Esophagus squamous epithelium (tissue), 5 donors: Measurements from ENCODE around the gene DAAM1. TPM values are rescaled to one million over a fixed set of nuclear protein-coding genes. Genes with fewer than 3 reads are reported as not detected.

Experiments used
- DNase-seq: peaks from one replicate; lab custom pipeline; 2025; lab: John Stamatoyannopoulos, UW
- H3K27ac ChIP-seq, 4 donors: fragments of 200-600 bp; sonication (generic); one replicate each; pipeline ENCODE4 v1.5.1; 2016 to 2019; ENCODE audit warnings: mild to moderate bottlenecking in 1 of 4
- H3K27me3 ChIP-seq, 4 donors: fragments of 200-600 bp; sonication (generic); 1 replicate in 3 of 4; 2 replicates in 1 of 4; pipeline versions ENCODE4 v1.5.1 to v1.6.0; 2017 to 2021; ENCODE audit warnings: antibody characterized with exemption in 1 of 4
- H3K36me3 ChIP-seq, 3 donors: fragments of 200-600 bp; sonication (generic); one replicate each; pipeline ENCODE4 v1.5.1; 2016 to 2019
- H3K4me1 ChIP-seq, 3 donors: fragments of 200-600 bp; sonication (generic); one replicate each; pipeline ENCODE4 v1.5.1; 2017 to 2019
- H3K4me3 ChIP-seq, 4 donors: fragments of 200-600 bp; sonication (generic); 1 replicate in 3 of 4; 2 replicates in 1 of 4; pipeline ENCODE4 v1.5.1; 2016 to 2019; ENCODE audit warnings: mild to moderate bottlenecking in 2 of 4, moderate library complexity in 1 of 4
- H3K9me3 ChIP-seq, 3 donors: fragments of 200-600 bp; sonication (generic); one replicate each; pipeline ENCODE4 v1.5.1; 2016 to 2019
- CTCF ChIP-seq, 6 experiments: fragments of 450-650 bp in 4 of 6; fragments of 200-600 bp in 2 of 6; sonication (generic) in 2 of 6; IDR thresholded peaks; one replicate each; pipeline ENCODE4 v1.5.1; 2016 to 2019; ENCODE audit warnings: antibody characterized with exemption in 6 of 6, mild to moderate bottlenecking in 4 of 6, moderate library complexity in 4 of 6
- POLR2A ChIP-seq, 4 donors: fragments of 450-650 bp; IDR thresholded peaks; one replicate each; pipeline ENCODE4 v1.6.1; 2017; ENCODE audit warnings: antibody characterized with exemption in 4 of 4, mild to moderate bottlenecking in 4 of 4, moderate library complexity in 3 of 4
- WGBS, 2 donors: methylation state at CpG; one replicate each; pipeline ENCODE4 v1.1.5; 2018; 5-methylcytosine and 5-hydroxymethylcytosine counted together
- intact Hi-C: fragments of 100-400 bp; cut with DNase I; formaldehyde crosslinking; loops from one replicate; pipeline ENCODE4 v1.15.0; 2022
- total RNA-seq, 4 donors: library from RNA; depleted of rRNA; stranded (reverse); fragments of >200 nt; gene quantifications; one replicate each; pipeline ENCODE4 v1.1.0, GENCODE V29; 2016
- donor health status: DM: yes; HTN: yes; CAD: no.

Gene DAAM1
- total RNA-seq, 4 donors from 2014 or later = 47.2 to 91.7 (median 64.0) TPM

GRCh38 chr14:59333668-59334067, 145.2 kb downstream of the DAAM1 start:
- TF ChIP-seq POLR2A (IDR thresholded peaks at IDR 0.05) = no peak
- TF ChIP-seq CTCF (IDR thresholded peaks at IDR 0.05) = no peak
- DNase-seq = no peak
- WGBS, 2 donors = 13 to 27% methylated on average over 1 of the region's 1 CpG
- H3K9me3 ChIP-seq = no peaks in the 10 kb centered on the region
- H3K27me3 ChIP-seq = no peaks in the 10 kb centered on the region
- H3K27ac ChIP-seq = peak overlapping the region; percentile 32 to 82 (median 73)
- no peak overlapping the region for H3K4me3 ChIP-seq
- H3K36me3 ChIP-seq = peaks cover 0 to 39% (median 4%) of the 10 kb centered on the region in 3 donors
- intact Hi-C loops = no loop called here
- peaks cover 7 to 50% (median 30%) of the 10 kb centered on the region in 3 donors for H3K4me1 ChIP-seq

GRCh38 chr14:59334253-59334652, 145.8 kb downstream of the DAAM1 start:
- no peaks in the 10 kb centered on the region for H3K9me3 ChIP-seq

GRCh38 chr14:59336098-59336497, 147.6 kb downstream of the DAAM1 start:
- H3K27me3 ChIP-seq = no peaks in the 10 kb centered on the region
- no peaks in the 10 kb centered on the region for H3K9me3 ChIP-seq
- TF ChIP-seq POLR2A (IDR thresholded peaks at IDR 0.05) = no peak
- TF ChIP-seq CTCF (IDR thresholded peaks at IDR 0.05) = no peak
- DNase-seq = no peak
- peak overlapping the region; percentile 59 to 82 (median 74) for H3K27ac ChIP-seq
- intact Hi-C loops = no loop called here
- peaks cover 7 to 50% (median 30%) of the 10 kb centered on the region in 3 donors for H3K4me1 ChIP-seq
- peaks cover 0 to 41% (median 3%) of the 10 kb centered on the region in 3 donors for H3K36me3 ChIP-seq
- H3K4me3 ChIP-seq = no peak overlapping the region

More at GRCh38 chr14:59334253-59334652, 145.8 kb downstream of the DAAM1 start:
- no peak overlapping the region for H3K4me3 ChIP-seq
- intact Hi-C loops = no loop called here
- 67 to 69% methylated on average over 3 of the region's 3 CpGs for WGBS, 2 donors
- H3K36me3 ChIP-seq = peaks cover 0 to 40% (median 4%) of the 10 kb centered on the region in 3 donors
- TF ChIP-seq POLR2A (IDR thresholded peaks at IDR 0.05) (no peak), CTCF (IDR thresholded peaks at IDR 0.05) (no peak)
- H3K27ac ChIP-seq = peak overlapping the region in 3 of 4 donors; percentile 50 to 82 (median 77)
- DNase-seq = no peak
- peaks cover 7 to 50% (median 30%) of the 10 kb centered on the region in 3 donors for H3K4me1 ChIP-seq
- no peaks in the 10 kb centered on the region for H3K27me3 ChIP-seq

- Histone ChIP-seq H3K27ac (peak overlapping the region; percentile 59 to 82 (median 74)), H3K27me3 (no peaks in the 10 kb centered on the region), H3K9me3 (no peaks in the 10 kb centered on the region), H3K36me3 (peaks cover 0 to 39% (median 0%) of the 10 kb centered on the region in 3 donors), H3K4me3 (no peak overlapping the region), H3K4me1 (peaks cover 7 to 50% (median 30%) of the 10 kb centered on the region in 3 donors)
- DNase-seq = no peak
- intact Hi-C loops = no loop called here
- TF ChIP-seq CTCF (IDR thresholded peaks at IDR 0.05) (no peak), POLR2A (IDR thresholded peaks at IDR 0.05) (no peak)
- WGBS, 2 donors = 67 to 78% methylated on average over 3 of the region's 3 CpGs
Measured at GRCh38 chr14:59336706-59337105, 148.2 kb downstream of the DAAM1 start.

GRCh38 chr14:59337141-59337611, 148.7 kb downstream of the DAAM1 start:
- intact Hi-C loops = no loop called here
- TF ChIP-seq POLR2A (IDR thresholded peaks at IDR 0.05) = no peak
- no peak for TF ChIP-seq CTCF (IDR thresholded peaks at IDR 0.05)
- no peaks in the 10 kb centered on the region for H3K27me3 ChIP-seq
- no peak for DNase-seq
- H3K27ac ChIP-seq = peak overlapping the region; percentile 59 to 82 (median 74)
- 24 to 37% methylated on average over 4 of the region's 4 CpGs for WGBS, 2 donors
- H3K36me3 ChIP-seq = peaks cover 0 to 35% (median 0%) of the 10 kb centered on the region in 3 donors
- H3K4me3 ChIP-seq = no peak overlapping the region
- peaks cover 7 to 50% (median 30%) of the 10 kb centered on the region in 3 donors for H3K4me1 ChIP-seq
- H3K9me3 ChIP-seq = no peaks in the 10 kb centered on the region
